NT2/D1 (cell line): ENCODE results near the gene PHF21B.

Experiments used
- DNase-seq: peaks from one replicate; pipeline ENCODE4 v3.0.0-alpha.2; 2011; ENCODE audit warnings: low read depth, low spot score
- H3K27me3 ChIP-seq: 2 replicates; pipeline ENCODE4 v1.6.0; 2011; ENCODE audit warnings: mild to moderate bottlenecking; ENCODE audit not compliant: insufficient read length, insufficient read depth
- H3K36me3 ChIP-seq: 2 replicates; pipeline ENCODE4 v1.6.1; 2011; ENCODE audit warnings: mild to moderate bottlenecking, low read length, mixed read lengths; ENCODE audit not compliant: insufficient read depth, insufficient read length
- H3K4me1 ChIP-seq: 2 replicates; pipeline ENCODE4 v1.5.1; 2011; ENCODE audit not compliant: insufficient read depth, insufficient read length
- H3K4me3 ChIP-seq: 2 replicates; pipeline ENCODE4 v1.5.1; 2011; ENCODE audit warnings: low read depth; ENCODE audit not compliant: insufficient read length
- H3K9ac ChIP-seq: 2 replicates; pipeline ENCODE4 v1.6.0; 2011; ENCODE audit warnings: low read depth; ENCODE audit not compliant: insufficient read length
- H3K9me3 ChIP-seq: 2 replicates; pipeline ENCODE4 v1.5.1; 2011; ENCODE audit warnings: mild to moderate bottlenecking, low read length; ENCODE audit not compliant: insufficient read depth
- SUZ12 ChIP-seq: IDR thresholded peaks from 2 replicates; pipeline ENCODE4 v1.6.1; 2011; ENCODE audit not compliant: insufficient read length, insufficient read depth; ENCODE audit errors: extremely low read depth
- YY1 ChIP-seq: IDR thresholded peaks from 2 replicates; pipeline ENCODE4 v1.6.1; 2011; ENCODE audit not compliant: insufficient read length, insufficient read depth
- ZNF274 ChIP-seq: IDR thresholded peaks from 2 replicates; pipeline ENCODE4 v1.6.1; 2011; ENCODE audit warnings: mild to moderate bottlenecking, low read depth, low read length

PHF21B gene

GRCh38 chr22:44889255-44889878 is 120.4 kb downstream of the PHF21B start:
- Histone ChIP-seq H3K27me3 (no peaks in the 10 kb centered on the region), H3K9me3 (no peaks in the 10 kb centered on the region), H3K9ac (no peak overlapping the region), H3K4me1 (peaks cover 12% of the 10 kb centered on the region), H3K36me3 (peaks cover 21% of the 10 kb centered on the region), H3K4me3 (no peak overlapping the region)
- TF ChIP-seq YY1 (no peak), SUZ12 (no peak), ZNF274 (no peak)
- no peak for DNase-seq

- DNase-seq, result no peak
- Histone ChIP-seq H3K4me3 (no peak overlapping the region), H3K27me3 (no peaks in the 10 kb centered on the region), H3K9me3 (no peaks in the 10 kb centered on the region), H3K36me3 (peaks cover 21% of the 10 kb centered on the region), H3K9ac (peak overlapping the region; percentile 32), H3K4me1 (peaks cover 11% of the 10 kb centered on the region)
- TF ChIP-seq ZNF274 (no peak), YY1 (no peak), SUZ12 (no peak)
Measured at GRCh38 chr22:44888491-44889254, 121.1 kb downstream of the PHF21B start.

- peaks cover 11% of the 10 kb centered on the region for H3K4me1 ChIP-seq
- no peak for TF ChIP-seq YY1
- TF ChIP-seq SUZ12, result no peak
- TF ChIP-seq ZNF274, result no peak
- H3K4me3 ChIP-seq, result no peak overlapping the region
- no peaks in the 10 kb centered on the region for H3K9me3 ChIP-seq
- peaks cover 21% of the 10 kb centered on the region for H3K36me3 ChIP-seq
- no peak for DNase-seq
- H3K9ac ChIP-seq, result peak overlapping the region; percentile 32
- H3K27me3 ChIP-seq, result no peaks in the 10 kb centered on the region
Measured at GRCh38 chr22:44887941-44888366, 121.9 kb downstream of the PHF21B start.

- Histone ChIP-seq H3K9ac (no peak overlapping the region), H3K27me3 (no peaks in the 10 kb centered on the region), H3K4me3 (no peak overlapping the region), H3K36me3 (peaks cover 23% of the 10 kb centered on the region), H3K4me1 (peaks cover 11% of the 10 kb centered on the region), H3K9me3 (no peaks in the 10 kb centered on the region)
- DNase-seq, result no peak
- TF ChIP-seq YY1 (no peak), SUZ12 (no peak), ZNF274 (no peak)
Measured at GRCh38 chr22:44885806-44886360, 123.9 kb downstream of the PHF21B start.

GRCh38 chr22:44884968-44885805 is 124.6 kb downstream of the PHF21B start:
- no peak for TF ChIP-seq SUZ12
- TF ChIP-seq ZNF274, result no peak
- no peak for TF ChIP-seq YY1
- no peak overlapping the region for H3K9ac ChIP-seq
- H3K9me3 ChIP-seq, result no peaks in the 10 kb centered on the region
- no peak for DNase-seq
- H3K27me3 ChIP-seq, result no peaks in the 10 kb centered on the region
- H3K4me3 ChIP-seq, result no peak overlapping the region
- H3K4me1 ChIP-seq, result peaks cover 11% of the 10 kb centered on the region
- H3K36me3 ChIP-seq, result peaks cover 18% of the 10 kb centered on the region

- no peak overlapping the region for H3K4me3 ChIP-seq
- no peak for DNase-seq
- no peaks in the 10 kb centered on the region for H3K9me3 ChIP-seq
- H3K27me3 ChIP-seq, result no peaks in the 10 kb centered on the region
- no peak overlapping the region for H3K9ac ChIP-seq
- H3K36me3 ChIP-seq, result peaks cover 16% of the 10 kb centered on the region
- no peak for TF ChIP-seq YY1
- no peak for TF ChIP-seq ZNF274
- TF ChIP-seq SUZ12, result no peak
- peaks cover 11% of the 10 kb centered on the region for H3K4me1 ChIP-seq
Measured at GRCh38 chr22:44884562-44884961, 125.2 kb downstream of the PHF21B start.
